Liver (tissue), 9 donors: ENCODE results near the gene FGR. TPM values are rescaled to one million over a fixed set of nuclear protein-coding genes. Genes with fewer than 3 reads are reported as not detected.

Experiments used
- DNase-seq: peaks from one replicate; pipeline ENCODE4 v3.0.0-alpha.2; 2017; ENCODE audit warnings: low spot score
- H3K27ac ChIP-seq, 2 donors: one replicate each; pipeline ENCODE4 v1.7.0; 2013; ENCODE audit warnings: inconsistent platforms in 2 of 2, low read length in 2 of 2, control low read depth in 1 of 2, low read depth in 1 of 2, mild to moderate bottlenecking in 1 of 2
- H3K27me3 ChIP-seq, 4 donors: one replicate each; pipeline versions ENCODE4 v1.6.1 to v1.7.0; 2013; ENCODE audit warnings: low read length in 3 of 4, inconsistent platforms in 1 of 4, mild to moderate bottlenecking in 1 of 4, moderate library complexity in 1 of 4; ENCODE audit not compliant: control insufficient read depth in 4 of 4, insufficient read depth in 4 of 4
- H3K36me3 ChIP-seq, 4 donors: one replicate each; pipeline versions ENCODE4 v1.6.1 to v1.7.0; 2013; ENCODE audit warnings: low read length in 3 of 4, mild to moderate bottlenecking in 3 of 4, low read depth in 1 of 4, moderate library complexity in 1 of 4; ENCODE audit not compliant: control insufficient read depth in 4 of 4, insufficient read depth in 3 of 4
- H3K4me1 ChIP-seq, 4 donors: one replicate each; pipeline versions ENCODE4 v1.6.1 to v1.7.0; 2013; ENCODE audit warnings: low read length in 3 of 4, mild to moderate bottlenecking in 3 of 4, moderate library complexity in 1 of 4; ENCODE audit not compliant: control insufficient read depth in 4 of 4, insufficient read depth in 4 of 4
- H3K4me3 ChIP-seq, 3 donors: one replicate each; pipeline versions ENCODE4 v1.6.1 to v1.7.0; 2013; ENCODE audit warnings: low read length in 3 of 3, control low read depth in 1 of 3, low read depth in 1 of 3, mild to moderate bottlenecking in 1 of 3
- H3K9ac ChIP-seq, 2 donors: one replicate each; pipeline ENCODE4 v1.7.0; 2013; ENCODE audit warnings: low read length in 2 of 2, mild to moderate bottlenecking in 2 of 2, moderate library complexity in 2 of 2, control low read depth in 1 of 2, low read depth in 1 of 2
- H3K9me3 ChIP-seq, 4 donors: one replicate each; pipeline versions ENCODE4 v1.6.1 to v1.7.0; 2013; ENCODE audit warnings: low read length in 3 of 4; ENCODE audit not compliant: control insufficient read depth in 4 of 4
- CTCF ChIP-seq: fragments of 150-350 bp; IDR thresholded peaks from 2 replicates; pipeline ENCODE4 v1.5.1; 2017; ENCODE audit warnings: improper control_type of control experiment, low read depth, low read length; ENCODE audit not compliant: missing input control
- GABPA ChIP-seq, 2 donors: IDR thresholded peaks in 1 of 2; conservative IDR thresholded peaks in 1 of 2; 2 replicates each; pipeline ENCODE4 v1.6.1; 2016; ENCODE audit warnings: antibody characterized with exemption in 2 of 2, mild to moderate bottlenecking in 1 of 2, moderate library complexity in 1 of 2
- HNF4A ChIP-seq, 2 donors: conservative IDR thresholded peaks; 2 replicates each; pipeline ENCODE4 v1.6.1; 2016; ENCODE audit warnings: antibody characterized with exemption in 2 of 2, mild to moderate bottlenecking in 2 of 2
- HNF4G ChIP-seq: IDR thresholded peaks from 2 replicates; pipeline ENCODE4 v1.6.1; 2016; ENCODE audit warnings: antibody characterized with exemption
- JUND ChIP-seq, 2 donors: IDR thresholded peaks; 2 replicates each; pipeline ENCODE4 v1.6.1; 2016; ENCODE audit warnings: antibody characterized with exemption in 2 of 2
- NR2F2 ChIP-seq: IDR thresholded peaks from 2 replicates; pipeline ENCODE4 v1.6.1; 2016; ENCODE audit warnings: antibody characterized with exemption
- RAD21 ChIP-seq, 2 donors: IDR thresholded peaks; 2 replicates each; pipeline ENCODE4 v1.6.1; 2016; ENCODE audit warnings: antibody characterized with exemption in 2 of 2, mild to moderate bottlenecking in 2 of 2
- RXRA ChIP-seq, 2 donors: IDR thresholded peaks; 2 replicates each; pipeline ENCODE4 v1.6.1; 2017 to 2018; ENCODE audit warnings: antibody characterized with exemption in 2 of 2, mild to moderate bottlenecking in 1 of 2
- SP1 ChIP-seq: IDR thresholded peaks from 2 replicates; pipeline ENCODE4 v1.6.1; 2018; ENCODE audit warnings: antibody characterized with exemption, mild to moderate bottlenecking
- YY1 ChIP-seq: IDR thresholded peaks from 2 replicates; pipeline ENCODE4 v1.6.1; 2016; ENCODE audit warnings: antibody characterized with exemption, mild to moderate bottlenecking
- WGBS: extraction: QIAGEN DNeasy Blood & Tissue Kit; methylation state at CpG from one replicate; pipeline ENCODE4 v1.1.7; 2013; 5-methylcytosine and 5-hydroxymethylcytosine counted together
- polyA plus RNA-seq, 2 donors: library from polyadenylated mRNA; stranded (reverse) in 1 of 2; unstranded in 1 of 2; fragments of 200-250 nt in 1 of 2; fragments of >200 nt in 1 of 2; fragmentation: Nextera tagmentation in 1 of 2; extraction: Ambion mirVana in 1 of 2; gene quantifications; one replicate each; pipeline versions ENCODE4 v1.2.1 to v1.2.3, GENCODE V29; 2013 to 2015
- total RNA-seq, 2 donors: library from RNA; depleted of rRNA; stranded (reverse); fragments of >200 nt; gene quantifications; one replicate each; pipeline ENCODE4 v1.2.3, GENCODE V29; 2014
- donor health status: healthy.
- donor health status: healthy.
- donor health status: healthy.
- donor health status: healthy.
- donor health status: healthy.

FGR gene
- total and polyA plus RNA-seq, 4 donors: 2.8 to 20.2 (median 6.2) TPM

GRCh38 chr1:27627061-27627460, 7.9 kb downstream of the FGR start:
- Histone ChIP-seq H3K36me3 (no peaks in the 10 kb centered on the region), H3K4me1 (peaks cover 0 to 7% (median 0%) of the 10 kb centered on the region in 4 donors), H3K4me3 (no peak overlapping the region), H3K9me3 (no peaks in the 10 kb centered on the region), H3K27ac (no peak overlapping the region), H3K27me3 (no peaks in the 10 kb centered on the region), H3K9ac (no peak overlapping the region)
- no peak for TF ChIP-seq HNF4G
- no peak for TF ChIP-seq SP1
- TF ChIP-seq JUND (IDR thresholded peaks at IDR 0.05): no peak
- no peak for TF ChIP-seq GABPA (IDR thresholded peaks at IDR 0.05 in 1 of 2, conservative IDR thresholded peaks at IDR 0.05 in 1 of 2)
- no peak for DNase-seq
- 89% methylated on average over 5 of the region's 5 CpGs for WGBS

GRCh38 chr1:27626031-27626935, 8.7 kb downstream of the FGR start:
- no peak for DNase-seq
- TF ChIP-seq CTCF (no peak), RXRA (IDR thresholded peaks at IDR 0.05) (no peak), RAD21 (IDR thresholded peaks at IDR 0.05) (no peak), JUND (IDR thresholded peaks at IDR 0.05) (no peak), HNF4G (no peak), NR2F2 (no peak), YY1 (no peak)
- peak overlapping the region in 1 of 2 donors; percentile 53 for H3K27ac ChIP-seq
- H3K4me3 ChIP-seq: no peak overlapping the region
- H3K36me3 ChIP-seq: no peaks in the 10 kb centered on the region
- peaks cover 0 to 7% (median 0%) of the 10 kb centered on the region in 4 donors for H3K4me1 ChIP-seq
- H3K9ac ChIP-seq: no peak overlapping the region
- no peaks in the 10 kb centered on the region for H3K27me3 ChIP-seq
- WGBS: 78% methylated on average over 11 of the region's 11 CpGs
- H3K9me3 ChIP-seq: no peaks in the 10 kb centered on the region

GRCh38 chr1:27624467-27625178, 10.4 kb downstream of the FGR start:
- DNase-seq: no peak
- H3K27ac ChIP-seq: peak overlapping the region in 1 of 2 donors; percentile 28
- H3K27me3 ChIP-seq: no peaks in the 10 kb centered on the region
- peaks cover 0 to 7% (median 0%) of the 10 kb centered on the region in 4 donors for H3K4me1 ChIP-seq
- no peak overlapping the region for H3K9ac ChIP-seq
- TF ChIP-seq CTCF (no peak), NR2F2 (peak; percentile 81), HNF4A (conservative IDR thresholded peaks at IDR 0.05) (no peak)
- H3K36me3 ChIP-seq: no peaks in the 10 kb centered on the region
- no peak overlapping the region for H3K4me3 ChIP-seq
- no peaks in the 10 kb centered on the region for H3K9me3 ChIP-seq
- WGBS: 65% methylated on average over 7 of the region's 7 CpGs
